Cardiac fibroblast (primary cell): Measurements from ENCODE around the gene FGF23.
"Not testable (repeated sequence)": the region's sequence is repeated elsewhere in the genome, so short reads cannot be mapped to it uniquely, and the experiment has no call there.

Source experiments
- DNase-seq, 2 donors: peaks; one replicate each; pipeline versions ENCODE4 v3.0.0 to v3.0.0-alpha.2; 2010; ENCODE audit warnings: low read depth in 2 of 2
- H3K4me3 ChIP-seq, 2 donors: replicated peaks in 1 of 2; 1 replicate in 1 of 2; 2 replicates in 1 of 2; pipeline ENCODE4 v1.5.1; 2011; ENCODE audit warnings: low read depth in 2 of 2, low read length in 2 of 2, mild to moderate bottlenecking in 2 of 2, moderate library complexity in 1 of 2
- TF ChIP-seq, protein P1 (sequence below): IDR thresholded peaks from one replicate; pipeline ENCODE4 v1.5.1; 2011; ENCODE audit warnings: low read depth, mild to moderate bottlenecking, low read length, inconsistent platforms

The FGF23 gene

DNA sequence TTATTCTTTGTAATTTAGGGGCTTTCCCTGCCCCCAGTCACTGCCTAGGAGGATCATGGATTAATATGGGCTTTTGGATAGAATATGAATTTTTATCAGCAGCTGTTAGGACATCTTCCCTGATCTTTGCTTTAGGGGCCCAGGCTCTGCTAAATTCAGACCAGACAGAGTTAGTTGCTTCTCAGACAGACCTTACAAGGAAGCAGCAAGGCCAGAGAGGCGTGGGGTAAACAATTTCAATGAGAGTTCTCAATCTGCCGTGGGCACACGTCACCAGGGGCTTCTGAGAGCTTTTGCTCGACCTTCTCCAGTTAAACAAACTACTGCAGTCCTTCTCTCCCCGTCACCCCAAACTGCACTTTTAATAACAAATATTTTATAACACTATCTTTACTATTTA is 38.4 kb upstream of the FGF23 start:
- H3K4me3 ChIP-seq: no peak overlapping the region
- DNase-seq: no peak
- TF ChIP-seq, protein P1, sequence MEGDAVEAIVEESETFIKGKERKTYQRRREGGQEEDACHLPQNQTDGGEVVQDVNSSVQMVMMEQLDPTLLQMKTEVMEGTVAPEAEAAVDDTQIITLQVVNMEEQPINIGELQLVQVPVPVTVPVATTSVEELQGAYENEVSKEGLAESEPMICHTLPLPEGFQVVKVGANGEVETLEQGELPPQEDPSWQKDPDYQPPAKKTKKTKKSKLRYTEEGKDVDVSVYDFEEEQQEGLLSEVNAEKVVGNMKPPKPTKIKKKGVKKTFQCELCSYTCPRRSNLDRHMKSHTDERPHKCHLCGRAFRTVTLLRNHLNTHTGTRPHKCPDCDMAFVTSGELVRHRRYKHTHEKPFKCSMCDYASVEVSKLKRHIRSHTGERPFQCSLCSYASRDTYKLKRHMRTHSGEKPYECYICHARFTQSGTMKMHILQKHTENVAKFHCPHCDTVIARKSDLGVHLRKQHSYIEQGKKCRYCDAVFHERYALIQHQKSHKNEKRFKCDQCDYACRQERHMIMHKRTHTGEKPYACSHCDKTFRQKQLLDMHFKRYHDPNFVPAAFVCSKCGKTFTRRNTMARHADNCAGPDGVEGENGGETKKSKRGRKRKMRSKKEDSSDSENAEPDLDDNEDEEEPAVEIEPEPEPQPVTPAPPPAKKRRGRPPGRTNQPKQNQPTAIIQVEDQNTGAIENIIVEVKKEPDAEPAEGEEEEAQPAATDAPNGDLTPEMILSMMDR: no peak

DNA sequence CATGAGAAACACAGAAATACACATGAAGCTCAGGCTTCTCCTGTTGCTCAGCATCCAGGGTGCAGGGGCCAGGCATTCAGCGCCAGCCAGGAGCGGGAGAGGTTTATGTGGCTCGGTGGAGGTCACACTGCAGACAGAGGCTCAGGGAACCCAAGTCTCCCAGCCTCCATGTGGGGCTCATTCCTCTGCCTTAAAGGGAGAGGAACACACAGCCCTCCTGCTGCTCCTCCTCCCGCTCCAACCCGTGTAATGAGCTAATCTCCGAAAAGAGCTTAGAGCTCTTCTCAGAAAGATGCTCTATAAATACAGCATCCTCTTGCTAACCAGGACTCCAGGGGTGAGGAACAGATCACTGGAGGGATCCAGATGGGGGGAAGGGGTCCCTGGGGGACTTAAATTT is 37.9 kb upstream of the FGF23 start:
- TF ChIP-seq, protein P1: no peak

DNA sequence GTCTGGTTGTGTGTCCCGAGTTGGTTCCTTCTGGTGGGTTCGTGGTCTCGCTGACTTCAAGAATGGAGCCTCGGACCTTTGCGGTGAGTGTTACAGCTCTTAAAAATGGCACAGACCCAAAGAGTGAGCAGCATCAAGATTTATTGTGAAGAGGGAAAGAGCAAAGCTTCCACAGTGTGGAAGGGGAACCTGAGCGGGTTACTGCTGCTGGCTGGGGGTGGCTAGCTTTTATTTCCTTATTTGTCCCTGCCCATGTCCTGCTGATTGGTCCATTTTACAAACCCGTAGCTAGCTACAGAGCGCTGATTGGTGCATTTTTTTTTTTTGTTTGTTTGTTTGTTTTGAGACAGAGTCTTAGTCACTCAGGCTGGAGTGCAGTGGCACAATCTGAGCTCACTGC is 36.8 kb upstream of the FGF23 start:
- no peak overlapping the region for H3K4me3 ChIP-seq
- TF ChIP-seq, protein P1: no peak
- no peak for DNase-seq

More for the DNA sequence above, 37.9 kb upstream of the FGF23 start:
- no peak for DNase-seq
- H3K4me3 ChIP-seq: no peak overlapping the region

DNA sequence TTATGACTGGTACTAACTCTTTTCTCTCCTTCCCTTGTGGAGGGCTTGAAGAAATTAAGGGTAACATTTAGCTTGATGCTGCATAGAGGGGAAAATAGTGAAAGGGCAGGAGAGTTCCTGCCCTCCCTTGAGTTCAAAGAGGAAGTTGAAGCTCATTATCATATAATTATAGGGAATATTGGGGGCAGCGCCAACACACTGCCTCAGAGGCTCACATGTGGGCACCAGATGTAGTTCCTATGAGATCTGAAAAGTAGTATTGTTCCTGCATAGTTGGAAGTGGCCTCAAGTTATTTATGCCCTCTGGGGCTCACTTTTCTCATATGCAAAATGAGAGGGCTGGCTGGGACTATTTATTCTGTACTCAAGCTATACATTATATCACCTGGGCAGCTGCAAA is 33.0 kb upstream of the FGF23 start:
- DNase-seq: no peak
- TF ChIP-seq, protein P1: no peak
- H3K4me3 ChIP-seq: no peak overlapping the region

DNA sequence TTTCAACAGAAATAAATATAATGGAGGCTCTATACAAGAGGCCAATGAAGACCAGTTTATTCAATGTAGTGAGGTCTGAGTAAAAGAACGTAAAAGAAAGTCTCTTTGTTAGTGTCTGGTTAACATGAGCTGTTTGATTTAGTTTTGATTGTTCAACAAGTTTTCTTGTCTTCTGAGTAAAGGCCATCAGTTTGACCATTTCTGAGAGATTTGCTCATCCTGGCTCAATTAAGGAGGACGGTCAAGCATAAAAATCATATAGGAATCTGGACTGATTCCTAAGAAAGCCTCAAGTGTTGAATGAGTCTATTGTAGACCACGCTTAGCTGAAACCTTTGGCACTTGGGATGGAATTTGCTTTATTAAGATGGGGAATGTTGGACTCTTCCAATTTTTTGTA is 32.5 kb upstream of the FGF23 start:
- DNase-seq: no peak
- H3K4me3 ChIP-seq: no peak overlapping the region
- TF ChIP-seq, protein P1: no peak

DNA sequence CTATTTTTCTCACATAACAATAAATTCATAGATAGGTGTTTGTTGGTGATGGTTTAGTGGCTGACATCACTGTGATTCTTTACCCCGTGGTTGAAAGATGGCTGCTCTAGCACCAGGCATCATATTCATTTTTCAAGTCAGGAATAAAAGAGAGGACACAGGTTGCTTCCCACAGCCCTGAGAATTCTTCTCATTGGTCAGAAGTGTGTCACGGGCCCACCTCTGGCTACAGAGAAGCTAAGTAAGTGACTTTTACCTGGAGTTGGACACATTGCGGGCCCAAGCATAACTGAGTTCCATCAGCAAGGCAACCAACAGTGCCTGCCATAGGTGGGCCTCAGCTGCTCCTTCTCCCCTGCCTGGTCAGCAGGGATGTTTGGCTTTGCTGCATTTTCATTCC is 27.6 kb upstream of the FGF23 start:
- TF ChIP-seq, protein P1: no peak
- no peak for DNase-seq
- H3K4me3 ChIP-seq: no peak overlapping the region

DNA sequence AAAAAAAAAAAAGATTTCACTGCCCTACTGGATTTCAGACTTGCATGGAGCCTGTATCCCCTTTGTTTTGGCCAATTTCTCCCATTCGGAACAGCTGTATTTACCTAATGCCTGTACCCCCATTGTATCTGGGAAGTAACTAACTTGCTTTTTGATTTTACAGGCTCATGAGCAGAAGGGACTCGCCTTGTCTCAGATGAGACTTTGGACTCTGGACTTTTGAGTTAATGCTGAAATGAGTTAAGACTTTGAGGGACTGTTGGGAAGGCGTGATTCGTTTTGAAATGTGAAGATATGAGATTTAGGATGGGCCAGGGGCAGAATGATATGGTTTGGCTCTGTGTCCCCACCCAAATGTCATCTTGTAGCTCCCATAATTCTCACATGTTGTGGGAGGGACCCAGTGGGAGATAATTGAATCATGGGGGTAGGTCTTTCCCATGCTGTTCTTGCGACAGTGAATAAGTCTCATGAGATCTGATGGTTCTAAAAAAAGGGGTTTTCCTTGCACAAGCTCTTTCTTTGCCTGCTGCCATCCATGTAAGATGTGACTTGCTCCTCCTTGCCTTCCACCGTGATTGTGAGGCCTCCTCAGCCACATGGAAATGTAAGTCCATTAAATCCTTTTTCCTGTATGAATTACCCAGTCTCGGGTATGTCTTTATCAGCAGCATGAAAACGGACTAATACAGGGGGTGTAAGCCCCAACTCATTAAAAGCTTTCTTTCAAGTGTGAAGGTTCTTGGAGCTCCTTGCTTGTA is 25.5 kb upstream of the FGF23 start:
- DNase-seq, H3K4me3 ChIP-seq: not testable (repeated sequence)
